Smooth muscle cell (in vitro differentiated cells): Measurements from ENCODE around the gene C12orf56. TPM values are rescaled to one million over a fixed set of nuclear protein-coding genes. Genes with fewer than 3 reads are reported as not detected.

Source experiments
- DNase-seq: peaks from one replicate; lab custom pipeline; 2025; ENCODE audit not compliant: unreplicated experiment; lab: John Stamatoyannopoulos, UW
- H2AFZ ChIP-seq: fragments of 200-600 bp; sonication (generic); 2 replicates; pipeline ENCODE4 v1.6.0; 2016; ENCODE audit warnings: antibody characterized with exemption, low read depth, mild to moderate bottlenecking
- H3F3A ChIP-seq: fragments of 200-600 bp; sonication (generic); 2 replicates; pipeline ENCODE4 v1.6.0; 2017; ENCODE audit warnings: antibody characterized with exemption, low read depth
- H3K27ac ChIP-seq: fragments of 200-600 bp; sonication (generic); 2 replicates; pipeline ENCODE4 v1.5.1; 2016; ENCODE audit warnings: low read depth, mild to moderate bottlenecking
- H3K27me3 ChIP-seq: fragments of 200-600 bp; sonication (generic); 2 replicates; pipeline ENCODE4 v1.6.1; 2016; ENCODE audit warnings: low read depth, mild to moderate bottlenecking
- H3K36me3 ChIP-seq: fragments of 200-600 bp; sonication (generic); 2 replicates; pipeline ENCODE4 v1.5.1; 2016; ENCODE audit warnings: low read depth
- H3K4me1 ChIP-seq: fragments of 200-600 bp; sonication (generic); 2 replicates; pipeline ENCODE4 v1.5.1; 2016; ENCODE audit warnings: low read depth
- H3K4me2 ChIP-seq: fragments of 200-600 bp; sonication (generic); 2 replicates; pipeline ENCODE4 v1.6.0; 2016; ENCODE audit warnings: mild to moderate bottlenecking
- H3K4me3 ChIP-seq: fragments of 200-600 bp; sonication (generic); 2 replicates; pipeline ENCODE4 v1.5.1; 2016; ENCODE audit warnings: mild to moderate bottlenecking
- H3K79me2 ChIP-seq: fragments of 200-600 bp; sonication (generic); 2 replicates; pipeline ENCODE4 v1.6.0; 2016; ENCODE audit warnings: low read depth, mild to moderate bottlenecking
- H3K9ac ChIP-seq: fragments of 200-600 bp; sonication (generic); 2 replicates; pipeline ENCODE4 v1.6.0; 2016; ENCODE audit warnings: low read depth
- H3K9me3 ChIP-seq: fragments of 200-600 bp; sonication (generic); replicated peaks from 2 replicates; pipeline ENCODE4 v1.5.1; 2016; ENCODE audit warnings: low read depth
- H4K20me1 ChIP-seq: fragments of 200-600 bp; sonication (generic); 2 replicates; pipeline ENCODE4 v1.6.0; 2016; ENCODE audit warnings: low read depth
- WGBS: methylation state at CpG from one replicate; pipeline ENCODE4 v1.1.7; 2016; ENCODE audit warnings: low lambda C conversion rate; 5-methylcytosine and 5-hydroxymethylcytosine counted together
- polyA plus RNA-seq: library from polyadenylated mRNA; unstranded; fragments of >200 nt; fragmentation: Nextera tagmentation; extraction: Ambion mirVana; gene quantifications from 2 replicates; pipeline ENCODE4 v1.2.1, GENCODE V29; 2016
- total RNA-seq: library from RNA; depleted of rRNA; stranded (reverse); fragments of >200 nt; gene quantifications from 2 replicates; pipeline ENCODE4 v1.2.3, GENCODE V29; 2014
- TF ChIP-seq, protein P1 (sequence below): fragments of 200-600 bp; sonication (generic); IDR thresholded peaks from 2 replicates; pipeline ENCODE4 v1.5.1; 2017; ENCODE audit warnings: borderline replicate concordance, mild to moderate bottlenecking, antibody characterized with exemption; ENCODE audit not compliant: insufficient read depth, poor library complexity, severe bottlenecking

C12orf56 gene
- total and polyA plus RNA-seq, 2 experiments from 2014 or later: 0.67 to 1.1 TPM

DNA sequence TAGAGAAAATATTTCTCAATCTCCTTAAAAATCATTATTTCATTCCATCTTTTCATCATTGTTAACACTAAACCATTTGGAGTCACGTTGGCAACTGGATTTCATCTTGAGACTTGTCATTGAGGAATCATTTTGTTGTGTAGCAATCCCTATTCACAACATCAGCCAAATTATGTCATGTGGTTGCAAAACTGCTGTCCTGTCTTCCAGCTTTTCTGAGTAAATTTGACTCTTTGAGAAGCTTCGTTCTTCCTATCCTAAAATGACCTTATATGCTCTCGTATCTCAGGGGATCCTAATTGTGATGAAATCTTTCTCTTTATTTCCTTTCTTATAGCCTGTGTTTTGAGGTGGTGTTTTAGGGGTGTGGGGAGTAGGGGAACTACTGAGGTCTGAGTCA is 137.9 kb downstream of the C12orf56 start:
- no peaks in the 10 kb centered on the region for H4K20me1 ChIP-seq
- H3K27ac ChIP-seq: no peak overlapping the region
- H3K9ac ChIP-seq: no peak overlapping the region
- no peaks in the 10 kb centered on the region for H3F3A ChIP-seq
- H3K4me2 ChIP-seq: no peak overlapping the region
- no peaks in the 10 kb centered on the region for H3K9me3 ChIP-seq
- no peak for DNase-seq
- H2AFZ ChIP-seq: no peak overlapping the region
- TF ChIP-seq, protein P1, sequence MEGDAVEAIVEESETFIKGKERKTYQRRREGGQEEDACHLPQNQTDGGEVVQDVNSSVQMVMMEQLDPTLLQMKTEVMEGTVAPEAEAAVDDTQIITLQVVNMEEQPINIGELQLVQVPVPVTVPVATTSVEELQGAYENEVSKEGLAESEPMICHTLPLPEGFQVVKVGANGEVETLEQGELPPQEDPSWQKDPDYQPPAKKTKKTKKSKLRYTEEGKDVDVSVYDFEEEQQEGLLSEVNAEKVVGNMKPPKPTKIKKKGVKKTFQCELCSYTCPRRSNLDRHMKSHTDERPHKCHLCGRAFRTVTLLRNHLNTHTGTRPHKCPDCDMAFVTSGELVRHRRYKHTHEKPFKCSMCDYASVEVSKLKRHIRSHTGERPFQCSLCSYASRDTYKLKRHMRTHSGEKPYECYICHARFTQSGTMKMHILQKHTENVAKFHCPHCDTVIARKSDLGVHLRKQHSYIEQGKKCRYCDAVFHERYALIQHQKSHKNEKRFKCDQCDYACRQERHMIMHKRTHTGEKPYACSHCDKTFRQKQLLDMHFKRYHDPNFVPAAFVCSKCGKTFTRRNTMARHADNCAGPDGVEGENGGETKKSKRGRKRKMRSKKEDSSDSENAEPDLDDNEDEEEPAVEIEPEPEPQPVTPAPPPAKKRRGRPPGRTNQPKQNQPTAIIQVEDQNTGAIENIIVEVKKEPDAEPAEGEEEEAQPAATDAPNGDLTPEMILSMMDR: no peak
- H3K4me3 ChIP-seq: no peak overlapping the region
- H3K79me2 ChIP-seq: no peaks in the 10 kb centered on the region
- H3K4me1 ChIP-seq: no peaks in the 10 kb centered on the region
- 84% methylated on average over 3 of the region's 3 CpGs for WGBS
- H3K27me3 ChIP-seq: no peaks in the 10 kb centered on the region
- no peaks in the 10 kb centered on the region for H3K36me3 ChIP-seq

DNA sequence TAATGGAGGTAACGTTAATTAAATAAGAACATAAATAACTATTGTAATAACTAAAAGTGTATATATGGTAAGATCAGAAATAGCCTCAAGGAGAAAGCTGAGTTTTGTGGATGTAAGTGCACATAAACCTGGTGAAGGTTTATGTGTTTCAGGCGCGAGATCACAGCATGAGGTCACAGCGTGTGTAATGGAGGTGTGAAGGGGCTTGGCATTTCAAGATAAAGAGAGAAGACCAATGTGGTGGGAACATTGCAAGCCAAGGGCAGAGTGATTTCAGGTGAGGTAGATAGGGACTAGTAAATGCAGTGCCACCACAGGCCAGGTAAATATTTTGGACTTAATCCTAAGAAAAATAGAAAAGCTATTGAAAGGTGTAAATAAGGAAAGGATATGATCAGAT is 146.7 kb downstream of the C12orf56 start:
- Histone ChIP-seq H3F3A (no peaks in the 10 kb centered on the region), H3K4me3 (no peak overlapping the region), H3K4me1 (no peaks in the 10 kb centered on the region), H3K4me2 (no peak overlapping the region), H3K9ac (no peak overlapping the region), H3K36me3 (no peaks in the 10 kb centered on the region), H4K20me1 (no peaks in the 10 kb centered on the region), H3K27ac (no peak overlapping the region), H3K27me3 (no peaks in the 10 kb centered on the region), H2AFZ (no peak overlapping the region), H3K79me2 (no peaks in the 10 kb centered on the region), H3K9me3 (no peaks in the 10 kb centered on the region)
- WGBS: 76% methylated on average over 4 of the region's 4 CpGs
- TF ChIP-seq, protein P1: no peak
- no peak for DNase-seq

DNA sequence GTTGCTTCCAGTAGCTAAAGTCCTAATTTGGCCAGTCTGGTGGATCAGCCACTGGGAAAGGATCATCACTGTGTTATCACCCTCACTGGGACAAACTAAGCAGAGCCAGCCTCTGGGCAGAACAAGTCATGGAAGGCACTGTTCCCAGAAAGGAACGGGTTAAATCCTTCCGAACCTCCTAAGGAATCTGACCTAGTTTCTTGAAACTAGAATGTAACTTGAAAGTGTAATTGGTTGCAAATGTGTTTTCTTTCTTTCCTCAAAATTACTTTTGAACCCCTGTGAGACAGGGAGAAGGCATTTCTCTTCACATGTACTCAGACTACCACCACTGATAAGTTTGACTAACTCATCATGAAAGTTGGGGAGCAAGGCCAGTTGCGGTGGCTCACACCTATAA is 149.8 kb downstream of the C12orf56 start:
- Histone ChIP-seq H3K4me3 (no peak overlapping the region), H3K9ac (no peak overlapping the region), H3K9me3 (no peaks in the 10 kb centered on the region), H4K20me1 (no peaks in the 10 kb centered on the region), H2AFZ (no peak overlapping the region), H3K4me2 (no peak overlapping the region), H3K27me3 (no peaks in the 10 kb centered on the region), H3K36me3 (no peaks in the 10 kb centered on the region), H3K27ac (no peak overlapping the region), H3K79me2 (no peaks in the 10 kb centered on the region), H3K4me1 (no peaks in the 10 kb centered on the region), H3F3A (no peaks in the 10 kb centered on the region)
- TF ChIP-seq, protein P1: no peak
- WGBS: 82% methylated on average over 3 of the region's 3 CpGs
- no peak for DNase-seq

DNA sequence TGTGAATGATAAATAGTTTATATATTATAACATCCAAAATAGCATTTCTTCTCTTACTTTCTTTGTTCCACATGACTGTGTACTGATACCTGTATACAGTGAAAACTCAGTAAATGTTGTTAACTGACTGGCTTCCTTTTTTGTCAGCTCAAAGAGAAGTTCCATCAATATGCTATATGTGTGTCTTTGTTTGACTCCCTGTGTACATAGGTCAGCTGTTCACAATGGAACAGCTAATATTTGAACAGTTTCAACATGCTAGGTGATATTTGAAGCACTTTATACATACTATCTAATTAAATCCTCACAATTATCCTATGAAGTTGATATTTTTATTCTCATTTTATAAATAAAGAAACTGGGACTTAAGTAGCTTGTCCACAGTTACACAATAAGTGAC is 153.2 kb downstream of the C12orf56 start:
- Histone ChIP-seq H3K79me2 (no peaks in the 10 kb centered on the region), H3K9ac (no peak overlapping the region), H3K27me3 (no peaks in the 10 kb centered on the region), H3K4me2 (no peak overlapping the region), H3K36me3 (no peaks in the 10 kb centered on the region), H3K4me3 (no peak overlapping the region), H2AFZ (no peak overlapping the region), H3K4me1 (no peaks in the 10 kb centered on the region), H3K27ac (no peak overlapping the region), H4K20me1 (no peaks in the 10 kb centered on the region), H3F3A (no peaks in the 10 kb centered on the region), H3K9me3 (no peaks in the 10 kb centered on the region)
- TF ChIP-seq, protein P1: no peak
- DNase-seq: no peak
